Naive thymus-derived CD8-positive, alpha-beta T cell (primary cell): ENCODE results near the gene TDRD12. TPM values are rescaled to one million over a fixed set of nuclear protein-coding genes. Genes with fewer than 3 reads are reported as not detected.
"Not testable (repeated sequence)": the region's sequence is repeated elsewhere in the genome, so short reads cannot be mapped to it uniquely, and the experiment has no call there.

Source experiments
- ATAC-seq, 2 donors: fragments of 150-1000 bp; cut with Tn5 transposase in 1 of 2; sonication (Bioruptor Pico), chemical (Tn5 transposase) in 1 of 2; 1 replicate in 1 of 2; 2 replicates in 1 of 2; pipeline ENCODE4 v1.10.0; 2021; ENCODE audit warnings: mild to moderate bottlenecking in 2 of 2, moderate library complexity in 2 of 2
- POLR2A ChIA-PET: fragments of 350-600 bp; sonication (Branson Sonifier 250); formaldehyde crosslinking; loops from one replicate; lab custom pipeline; 2021; ENCODE audit warnings: antibody characterized with exemption; lab: Charles Lee
- DNase-seq, 10 donors: peaks; one replicate each; pipeline versions ENCODE4 v3.0.0 to v3.0.0-alpha.2; 2020 to 2022
- H3K27ac Mint-ChIP-seq, 10 donors: one replicate each; pipeline ENCODE4 v1.8.0; 2020 to 2022; ENCODE audit warnings: mild to moderate bottlenecking in 10 of 10, mixed read lengths in 10 of 10, moderate library complexity in 4 of 10, inconsistent platforms in 1 of 10
- H3K27me3 Mint-ChIP-seq, 5 donors: one replicate each; pipeline ENCODE4 v1.8.0; 2021 to 2022; ENCODE audit warnings: mixed read lengths in 5 of 5
- H3K36me3 Mint-ChIP-seq, 3 donors: one replicate each; pipeline ENCODE4 v1.8.0; 2020 to 2022; ENCODE audit warnings: mixed read lengths in 3 of 3, mild to moderate bottlenecking in 2 of 3, inconsistent platforms in 1 of 3
- H3K4me1 Mint-ChIP-seq, 4 donors: one replicate each; pipeline ENCODE4 v1.8.0; 2021 to 2022; ENCODE audit warnings: mixed read lengths in 4 of 4
- H3K4me3 Mint-ChIP-seq, 10 donors: one replicate each; pipeline ENCODE4 v1.8.0; 2020 to 2022; ENCODE audit warnings: mild to moderate bottlenecking in 10 of 10, mixed read lengths in 10 of 10, moderate library complexity in 6 of 10, inconsistent platforms in 1 of 10
- H3K9me3 Mint-ChIP-seq, 9 donors: one replicate each; pipeline ENCODE4 v1.8.0; 2020 to 2022; ENCODE audit warnings: mixed read lengths in 9 of 9, mild to moderate bottlenecking in 3 of 9, inconsistent platforms in 1 of 9, moderate library complexity in 1 of 9
- polyA plus RNA-seq, 3 donors: library from polyadenylated mRNA; unstranded; fragments of 300-500 nt; fragmentation: Illumina TruSeq; gene quantifications; one replicate each; pipeline ENCODE4 v1.2.3, GENCODE V29; 2021
- total RNA-seq, 8 experiments: library from RNA in 2 of 8; stranded (reverse) in 2 of 8; gene quantifications; one replicate each; pipeline ENCODE4 v1.2.3 and lab custom pipeline; 2021 to 2026

TDRD12 gene
- total and polyA plus RNA-seq, 5 experiments from 2014 or later = 0.06 to 0.70 (median 0.18) TPM

DNA sequence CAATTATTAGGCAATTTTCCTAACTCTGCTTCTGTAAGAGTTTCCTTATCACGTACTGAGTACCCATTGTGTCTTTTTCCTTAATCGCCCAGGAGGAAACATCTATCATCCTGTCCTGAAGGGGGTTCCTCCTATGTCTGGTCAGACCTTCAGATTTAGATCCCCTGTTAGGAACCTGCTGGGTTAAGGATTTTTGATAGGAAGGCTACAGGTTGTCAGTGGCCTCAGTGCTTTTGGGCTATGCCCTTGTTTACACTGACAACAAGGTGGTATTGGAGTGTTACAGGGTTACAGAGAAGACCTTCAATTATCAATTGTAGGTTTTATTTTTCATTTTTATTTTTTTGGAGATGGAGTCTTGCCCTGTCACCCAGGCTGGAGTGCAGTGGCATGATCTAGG lies 24.7 kb upstream of the TDRD12 start:
- H3K27me3 Mint-ChIP-seq, POLR2A ChIA-PET, DNase-seq, H3K9me3 Mint-ChIP-seq, ATAC-seq: not testable (repeated sequence)
- H3K4me1 Mint-ChIP-seq = peaks cover 42 to 78% (median 75%) of the 10 kb centered on the region in 4 donors
- peak overlapping the region in 6 of 10 donors; percentile 4 to 93 (median 43) for H3K27ac Mint-ChIP-seq
- peak overlapping the region in 9 of 10 donors; percentile 51 to 97 (median 96) for H3K4me3 Mint-ChIP-seq
- H3K36me3 Mint-ChIP-seq = peaks cover 23 to 40% (median 24%) of the 10 kb centered on the region in 3 donors

DNA sequence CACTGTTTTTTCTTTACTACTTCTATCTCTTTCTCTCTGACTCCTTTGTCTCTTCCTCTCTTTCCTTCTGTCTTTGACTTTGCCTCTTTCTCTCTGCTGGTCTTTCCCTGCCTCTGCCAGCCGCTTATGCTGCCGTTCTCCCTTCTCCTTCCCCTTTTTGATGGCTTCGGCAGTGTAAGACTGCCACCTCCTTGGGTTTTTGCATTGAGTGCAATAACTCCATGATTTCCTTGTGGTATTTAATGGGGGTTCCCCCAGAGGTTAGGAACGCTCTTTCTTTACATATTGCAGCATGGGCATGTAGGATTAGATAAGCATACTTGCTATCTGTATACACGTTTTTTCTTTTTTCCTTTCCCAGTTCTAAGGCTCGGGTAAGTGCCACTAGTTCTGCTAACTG lies 24.1 kb upstream of the TDRD12 start:
- DNase-seq, ATAC-seq, POLR2A ChIA-PET, H3K27me3 Mint-ChIP-seq, H3K9me3 Mint-ChIP-seq: not testable (repeated sequence)
- H3K36me3 Mint-ChIP-seq = peaks cover 23 to 47% (median 31%) of the 10 kb centered on the region in 3 donors
- peak overlapping the region in 4 of 10 donors; percentile 1 to 64 (median 36) for H3K27ac Mint-ChIP-seq
- peak overlapping the region; percentile 1 to 77 (median 53) for H3K4me3 Mint-ChIP-seq
- peaks cover 42 to 81% (median 75%) of the 10 kb centered on the region in 4 donors for H3K4me1 Mint-ChIP-seq

DNA sequence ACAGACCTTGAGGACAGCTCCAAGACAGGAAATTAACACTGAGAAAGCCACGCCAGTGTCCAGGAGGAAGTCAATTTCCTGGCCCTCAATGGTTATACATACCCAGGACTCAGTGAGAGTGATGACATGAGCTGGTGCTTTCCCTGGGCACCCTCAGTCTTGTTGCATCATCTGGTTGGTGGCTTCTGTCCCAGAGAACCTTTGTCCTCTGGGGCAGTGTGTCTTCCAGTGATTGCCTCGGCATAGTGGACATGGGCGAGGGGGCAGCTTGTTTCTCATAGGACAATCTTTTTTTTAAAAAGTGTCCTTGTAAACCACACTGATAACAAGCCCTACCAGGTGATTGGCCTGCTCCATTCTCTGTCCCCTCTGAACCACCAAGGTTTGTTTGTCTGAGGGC lies 22.8 kb upstream of the TDRD12 start:
- POLR2A ChIA-PET = interaction anchor here (0.7 kb wide), 1 partner anchor 22 kb away, joined by 4 read pairs; the partner anchor contains the start of genes ANKRD27 and RGS9BP
- peak overlapping the region in 2 of 10 donors; percentile 20 to 59 for H3K27ac Mint-ChIP-seq

DNA sequence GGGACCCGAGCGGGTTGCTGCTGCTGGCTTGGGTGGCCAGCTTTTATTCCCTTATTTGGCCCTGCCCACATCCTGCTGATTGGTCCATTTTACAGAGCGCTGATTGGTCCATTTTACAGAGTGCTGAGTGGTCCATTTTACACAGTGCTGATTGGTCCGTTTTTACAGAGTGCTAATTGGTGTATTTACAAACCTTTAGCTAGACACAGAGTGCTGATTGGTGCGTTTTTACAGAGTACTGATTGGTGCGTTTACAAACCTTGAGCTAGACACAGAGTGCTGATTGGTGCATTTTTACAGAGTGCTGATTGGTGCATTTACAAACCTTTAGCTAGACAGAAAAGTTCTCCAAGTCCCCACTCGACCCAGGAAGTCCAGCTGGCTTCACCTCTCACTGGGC lies 19.4 kb upstream of the TDRD12 start:
- POLR2A ChIA-PET = interaction anchor here (0.7 to 1.2 kb wide), 3 partner anchors 17 to 25 kb away, joined by 3 to 4 read pairs (median 3); partner anchors contain the start of genes ANKRD27 and RGS9BP
- H3K4me1 Mint-ChIP-seq = peaks cover 21 to 58% (median 49%) of the 10 kb centered on the region in 4 donors
- peaks cover 26 to 79% (median 50%) of the 10 kb centered on the region in 3 donors for H3K36me3 Mint-ChIP-seq
- H3K27me3 Mint-ChIP-seq, DNase-seq, H3K4me3 Mint-ChIP-seq, ATAC-seq: not testable (repeated sequence)
- peak overlapping the region in 1 of 10 donors; percentile 20 for H3K27ac Mint-ChIP-seq
- peaks cover 0 to 20% (median 6%) of the 10 kb centered on the region in 9 donors for H3K9me3 Mint-ChIP-seq

More for the DNA sequence above, 22.8 kb upstream of the TDRD12 start:
- not testable (repeated sequence) for H3K27me3 Mint-ChIP-seq, H3K4me3 Mint-ChIP-seq, H3K9me3 Mint-ChIP-seq, DNase-seq, ATAC-seq
- Mint-ChIP-seq H3K36me3 (peaks cover 23 to 57% (median 31%) of the 10 kb centered on the region in 3 donors), H3K4me1 (peaks cover 38 to 77% (median 73%) of the 10 kb centered on the region in 4 donors)

DNA sequence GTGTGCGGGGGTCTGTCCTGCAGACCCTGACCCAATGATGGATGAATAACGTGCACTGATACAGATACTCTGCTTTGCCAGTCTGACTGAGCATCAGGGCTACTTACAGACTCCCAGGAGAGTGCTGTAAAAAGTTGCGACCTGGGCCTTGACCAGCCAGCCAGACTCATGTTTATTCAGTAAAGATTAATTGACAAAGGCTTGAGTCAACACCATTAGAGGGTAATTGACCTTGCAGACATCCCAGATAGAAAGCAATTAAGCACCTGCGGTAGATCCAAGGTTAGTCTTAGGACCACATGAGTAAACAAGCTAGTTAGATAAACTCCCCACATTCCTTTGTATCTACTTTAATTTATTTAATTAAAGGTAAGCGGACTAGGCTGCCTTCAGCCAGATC lies 17.6 kb upstream of the TDRD12 start:
- peaks cover 0 to 20% (median 6%) of the 10 kb centered on the region in 9 donors for H3K9me3 Mint-ChIP-seq
- DNase-seq (no peak), ATAC-seq (no peak)
- no peak overlapping the region for H3K4me3 Mint-ChIP-seq
- H3K27ac Mint-ChIP-seq = no peak overlapping the region
- H3K27me3 Mint-ChIP-seq = no peaks in the 10 kb centered on the region
- peaks cover 13 to 46% (median 39%) of the 10 kb centered on the region in 4 donors for H3K4me1 Mint-ChIP-seq
- POLR2A ChIA-PET = no interaction called here
- H3K36me3 Mint-ChIP-seq = peaks cover 26 to 74% (median 48%) of the 10 kb centered on the region in 3 donors

DNA sequence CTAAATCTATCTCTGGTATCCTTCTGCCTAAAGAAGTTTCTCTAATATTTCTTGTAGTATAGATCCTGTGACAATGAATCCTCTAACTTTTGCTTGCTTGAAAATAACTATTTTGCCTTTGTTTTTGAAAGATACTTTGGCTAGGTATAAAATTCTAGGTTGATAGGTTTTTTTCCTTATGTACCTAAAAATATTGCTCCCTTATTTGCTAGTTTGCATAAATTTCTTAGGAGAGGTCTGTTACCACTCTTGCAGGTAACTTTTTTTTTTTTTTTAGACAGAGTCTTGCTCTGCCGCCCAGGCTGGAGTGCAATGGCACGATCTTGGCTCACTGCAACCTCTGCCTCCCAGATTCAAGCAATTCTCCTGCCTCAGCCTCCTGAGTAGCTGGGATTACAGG lies 15.6 kb upstream of the TDRD12 start:
- H3K4me3 Mint-ChIP-seq, H3K27ac Mint-ChIP-seq, POLR2A ChIA-PET, H3K27me3 Mint-ChIP-seq, ATAC-seq, DNase-seq: not testable (repeated sequence)
- Mint-ChIP-seq H3K4me1 (peaks cover 11 to 46% (median 33%) of the 10 kb centered on the region in 4 donors), H3K9me3 (peaks cover 0 to 20% (median 6%) of the 10 kb centered on the region in 9 donors), H3K36me3 (peaks cover 10 to 62% (median 39%) of the 10 kb centered on the region in 3 donors)

DNA sequence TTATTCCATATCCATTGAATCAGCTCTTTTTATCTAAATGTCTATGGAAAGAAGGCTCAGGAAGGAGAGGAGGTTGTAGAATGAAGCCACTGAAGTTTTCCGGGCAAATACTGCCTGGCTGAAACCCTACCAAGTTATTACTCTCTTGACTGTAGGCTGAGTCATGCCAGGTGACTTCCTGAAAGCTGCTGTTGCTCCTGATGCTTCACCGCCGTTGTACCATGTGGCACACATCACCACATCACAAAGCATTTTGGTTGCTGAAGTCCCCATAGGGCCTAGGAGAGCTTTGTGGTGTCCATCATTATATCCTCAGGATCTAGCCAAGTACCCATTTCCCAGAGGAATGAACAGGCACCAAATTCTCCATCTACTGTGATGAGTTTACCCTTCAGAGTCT lies 11.1 kb upstream of the TDRD12 start:
- Mint-ChIP-seq H3K27ac (peak overlapping the region in 5 of 10 donors; percentile 6 to 82 (median 38)), H3K36me3 (peaks cover 8 to 66% (median 21%) of the 10 kb centered on the region in 3 donors), H3K4me3 (peak overlapping the region in 5 of 10 donors; percentile 12 to 39 (median 26)), H3K27me3 (no peaks in the 10 kb centered on the region), H3K9me3 (peaks cover 0 to 11% (median 6%) of the 10 kb centered on the region in 9 donors), H3K4me1 (peaks cover 12 to 25% (median 17%) of the 10 kb centered on the region in 4 donors)
- DNase-seq (peak in 5 of 10 donors; percentile 9 to 47 (median 27)), ATAC-seq (peak; percentile 90 to 96)
- POLR2A ChIA-PET = interaction anchor here (0.7 kb wide), 2 partner anchors 88 to 349 kb away, joined by 3 read pairs; no protein-coding TSS in a partner anchor

DNA sequence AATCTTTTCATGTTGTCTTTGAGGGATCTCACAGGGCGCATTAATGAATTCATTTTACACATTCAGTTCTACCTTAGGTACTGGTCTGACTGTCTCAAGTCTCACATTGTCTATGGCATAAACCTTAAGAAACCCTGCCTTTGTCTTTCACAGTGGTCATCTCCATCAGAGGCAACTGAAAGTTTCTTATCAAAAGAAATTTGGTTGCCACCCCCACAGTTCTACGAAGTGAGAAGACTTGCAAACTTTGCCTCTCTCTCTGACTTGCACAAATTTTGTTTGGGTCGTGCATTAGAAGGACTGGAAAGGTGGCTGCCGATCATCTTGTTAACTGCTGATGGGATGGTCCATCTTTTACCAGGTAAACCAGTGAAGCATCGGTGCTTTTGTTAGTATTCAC lies 10.5 kb upstream of the TDRD12 start:
- DNase-seq (no peak), ATAC-seq (no peak)
- Mint-ChIP-seq H3K27ac (peak overlapping the region in 2 of 10 donors; percentile 37 to 82), H3K4me1 (peaks cover 12 to 25% (median 17%) of the 10 kb centered on the region in 4 donors), H3K4me3 (peak overlapping the region in 2 of 10 donors; percentile 23 to 30), H3K9me3 (peaks cover 0 to 7% (median 3%) of the 10 kb centered on the region in 9 donors), H3K27me3 (no peaks in the 10 kb centered on the region), H3K36me3 (peaks cover 5 to 66% (median 20%) of the 10 kb centered on the region in 3 donors)
- POLR2A ChIA-PET = interaction anchor here (0.6 to 0.7 kb wide), 2 partner anchors 87 to 390 kb away, joined by 3 to 4 read pairs; no protein-coding TSS in a partner anchor

DNA sequence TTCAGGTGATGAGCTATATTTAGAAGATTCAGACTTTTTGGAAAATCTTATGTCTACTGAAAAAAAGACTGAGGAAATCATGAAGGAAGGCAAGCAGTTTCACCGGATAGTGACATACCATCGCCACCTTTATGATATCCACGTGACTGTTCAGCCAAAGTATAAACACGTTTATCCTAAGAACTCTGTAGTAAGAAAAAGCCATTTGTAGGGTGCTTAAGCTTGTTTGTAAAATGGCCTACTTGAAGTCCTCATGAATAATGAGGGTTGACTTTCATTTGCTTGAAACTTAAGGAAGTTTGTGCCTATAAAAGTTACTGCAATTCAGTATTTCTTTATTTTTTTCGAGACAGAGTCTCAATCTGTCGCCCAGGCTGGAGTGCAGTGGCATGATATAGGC lies 7.8 kb upstream of the TDRD12 start:
- Mint-ChIP-seq H3K4me1 (peaks cover 9 to 20% (median 15%) of the 10 kb centered on the region in 4 donors), H3K4me3 (no peak overlapping the region), H3K9me3 (no peaks in the 10 kb centered on the region), H3K27ac (no peak overlapping the region), H3K27me3 (no peaks in the 10 kb centered on the region), H3K36me3 (peaks cover 0 to 63% (median 12%) of the 10 kb centered on the region in 3 donors)
- no peak for DNase-seq
- POLR2A ChIA-PET = no interaction called here
- no peak for ATAC-seq

DNA sequence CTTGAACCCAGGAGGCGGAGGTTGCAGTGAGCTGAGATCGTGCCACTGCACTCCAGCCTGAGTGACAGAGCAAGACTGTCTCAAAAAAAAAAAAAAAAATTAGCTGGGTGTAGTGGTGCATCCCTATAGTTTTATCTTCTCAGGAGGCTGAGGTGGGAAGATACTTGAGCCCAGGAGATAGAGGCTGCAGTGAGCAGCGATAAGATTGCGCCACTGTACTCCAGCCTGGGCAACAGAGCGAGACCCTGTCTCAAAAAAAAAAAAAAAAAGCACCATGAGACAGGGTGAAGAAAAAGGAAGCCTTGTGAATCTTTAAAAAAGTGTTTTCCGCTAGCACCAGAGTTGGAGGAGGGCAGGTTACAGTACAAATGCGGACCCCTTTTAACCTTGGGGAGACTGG lies 3.4 kb upstream of the TDRD12 start:
- DNase-seq, H3K4me3 Mint-ChIP-seq, ATAC-seq, H3K4me1 Mint-ChIP-seq, H3K9me3 Mint-ChIP-seq, POLR2A ChIA-PET, H3K27me3 Mint-ChIP-seq: not testable (repeated sequence)
- peak overlapping the region in 1 of 10 donors; percentile 36 for H3K27ac Mint-ChIP-seq
- peaks cover 0 to 36% (median 9%) of the 10 kb centered on the region in 3 donors for H3K36me3 Mint-ChIP-seq

DNA sequence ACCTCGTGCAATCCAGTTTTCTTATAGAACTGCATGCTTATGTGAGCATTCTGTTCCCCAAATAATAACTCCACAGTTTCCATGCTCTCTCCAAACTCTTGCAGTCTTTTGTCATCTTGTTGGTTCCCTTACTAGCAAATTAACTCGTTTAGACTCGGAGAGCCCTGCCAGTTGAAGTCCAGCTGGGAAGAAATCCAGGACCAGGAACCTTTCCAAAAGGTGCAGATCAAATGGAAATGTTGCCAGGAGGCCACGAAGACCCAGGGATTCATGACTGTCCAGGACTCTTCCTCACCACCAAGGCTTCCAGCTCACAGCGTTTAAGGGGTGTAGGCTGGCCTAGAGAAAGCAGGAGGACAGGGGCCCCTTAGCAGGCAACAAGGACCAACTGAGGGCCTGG lies 2.1 kb upstream of the TDRD12 start:
- POLR2A ChIA-PET = no interaction called here
- Mint-ChIP-seq H3K9me3 (no peaks in the 10 kb centered on the region), H3K36me3 (peaks cover 0 to 26% (median 9%) of the 10 kb centered on the region in 3 donors), H3K4me3 (no peak overlapping the region), H3K27ac (peak overlapping the region in 1 of 10 donors; percentile 62), H3K4me1 (peaks cover 0 to 6% (median 2%) of the 10 kb centered on the region in 4 donors), H3K27me3 (no peaks in the 10 kb centered on the region)
- DNase-seq = no peak
- no peak for ATAC-seq

DNA sequence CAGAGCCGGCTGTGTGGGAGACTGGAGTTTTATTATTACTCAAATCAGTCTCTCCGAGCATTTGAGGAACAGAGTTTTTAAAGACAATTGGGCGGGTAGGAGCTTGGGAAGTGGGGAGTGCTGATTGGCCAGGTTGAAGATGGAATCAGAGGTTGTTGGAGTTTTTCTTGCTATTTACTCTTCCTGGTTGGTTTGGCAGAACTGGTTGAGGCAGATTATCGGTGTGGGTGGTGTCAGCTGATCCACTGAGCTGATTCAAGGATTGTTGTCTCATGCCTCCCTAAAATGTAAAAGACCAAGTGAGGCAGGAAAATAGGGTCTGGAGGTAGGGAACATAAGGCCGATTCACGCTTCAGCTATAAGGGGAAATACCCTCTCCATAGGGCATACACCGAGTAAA lies 1.3 kb upstream of the TDRD12 start:
- Mint-ChIP-seq H3K27ac (peak overlapping the region in 1 of 10 donors; percentile 6), H3K27me3 (no peaks in the 10 kb centered on the region)
- POLR2A ChIA-PET = interaction anchor here (0.5 kb wide), 1 partner anchor 83 kb away, joined by 5 read pairs; no protein-coding TSS in a partner anchor

More for the DNA sequence above, 1.3 kb upstream of the TDRD12 start:
- no peak overlapping the region for H3K4me3 Mint-ChIP-seq
- DNase-seq (no peak), ATAC-seq (no peak)
- no peaks in the 10 kb centered on the region for H3K9me3 Mint-ChIP-seq
- peaks cover 0 to 19% (median 8%) of the 10 kb centered on the region in 3 donors for H3K36me3 Mint-ChIP-seq
- peaks cover 0 to 6% (median 2%) of the 10 kb centered on the region in 4 donors for H3K4me1 Mint-ChIP-seq
